WTC11 (cell line): ENCODE results near the gene LSM4. TPM values are rescaled to one million over a fixed set of nuclear protein-coding genes. Genes with fewer than 3 reads are reported as not detected.
"Not testable (repeated sequence)": the region's sequence is repeated elsewhere in the genome, so short reads cannot be mapped to it uniquely, and the experiment has no call there.

Experiments used
- ATAC-seq: fragments of 200-7000 bp; cut with Tn5 transposase; 2 replicates; pipeline ENCODE4 v1.10.0; 2021; ENCODE audit warnings: mild to moderate bottlenecking, moderate library complexity
- CTCF ChIA-PET: fragments of 300-600 bp; sonication (Branson Sonifier 250); formaldehyde crosslinking; loops from one replicate; lab custom pipeline; 2021; ENCODE audit warnings: antibody characterized with exemption; lab: Charles Lee
- POLR2A ChIA-PET: fragments of 350-600 bp; sonication (Branson Sonifier 250); formaldehyde crosslinking; loops from one replicate; lab custom pipeline; 2021; ENCODE audit warnings: antibody characterized with exemption; lab: Charles Lee
- DNase-seq: peaks from one replicate; pipeline ENCODE4 v3.0.0; 2021; ENCODE audit warnings: low spot score
- H3K27ac Mint-ChIP-seq: 2 replicates; pipeline ENCODE4 v1.8.0; 2021; ENCODE audit warnings: mixed read lengths
- H3K27me3 Mint-ChIP-seq: 2 replicates; pipeline ENCODE4 v1.8.0; 2021; ENCODE audit warnings: low read depth, mild to moderate bottlenecking, moderate library complexity, mixed read lengths
- H3K36me3 Mint-ChIP-seq: 2 replicates; pipeline ENCODE4 v1.8.0; 2021; ENCODE audit warnings: mixed read lengths
- H3K4me1 Mint-ChIP-seq: 2 replicates; pipeline ENCODE4 v1.8.0; 2022; ENCODE audit warnings: mixed read lengths
- H3K4me3 Mint-ChIP-seq: 2 replicates; pipeline ENCODE4 v1.8.0; 2021; ENCODE audit warnings: mild to moderate bottlenecking, moderate library complexity, mixed read lengths
- H3K9me3 Mint-ChIP-seq: 2 replicates; pipeline ENCODE4 v1.8.0; 2021; ENCODE audit warnings: mixed read lengths
- ELF4 ChIP-seq: sonication (generic); formaldehyde crosslinking; IDR thresholded peaks from 2 replicates; pipeline ENCODE4 v1.8.1; 2022; ENCODE audit warnings: low read depth, mild to moderate bottlenecking, moderate library complexity, missing genetic modification reagents
- EMX1 ChIP-seq: fragments of 250-450 bp; sonication (Bioruptor Pico); IDR thresholded peaks from 2 replicates; pipeline ENCODE4 v1.8.0; 2021; ENCODE audit warnings: mild to moderate bottlenecking
- GRHL2 ChIP-seq: fragments of 250-450 bp; sonication (Bioruptor Pico); IDR thresholded peaks from 2 replicates; pipeline ENCODE4 v1.8.0; 2022; ENCODE audit warnings: mild to moderate bottlenecking, moderate library complexity; ENCODE audit not compliant: insufficient replicate concordance, severe bottlenecking
- HMGA2 ChIP-seq: fragments of 250-450 bp; sonication (Bioruptor Pico); IDR thresholded peaks from 2 replicates; pipeline ENCODE4 v1.4.0; 2021; ENCODE audit warnings: mild to moderate bottlenecking, moderate library complexity
- NFE2L1 ChIP-seq: sonication (generic); formaldehyde crosslinking; IDR thresholded peaks from 2 replicates; pipeline ENCODE4 v1.8.1; 2023; ENCODE audit warnings: missing genetic modification reagents
- NR1H2 ChIP-seq: sonication (generic); formaldehyde crosslinking; IDR thresholded peaks from 2 replicates; pipeline ENCODE4 v1.9.0; 2021; ENCODE audit warnings: mild to moderate bottlenecking, moderate library complexity, missing genetic modification reagents
- RELA ChIP-seq: sonication (generic); formaldehyde crosslinking; IDR thresholded peaks from 2 replicates; pipeline ENCODE4 v1.8.1; 2022; ENCODE audit warnings: missing genetic modification reagents, mild to moderate bottlenecking, borderline replicate concordance
- RORB ChIP-seq: fragments of 250-450 bp; sonication (Bioruptor Pico); IDR thresholded peaks from 2 replicates; pipeline ENCODE4 v1.9.0; 2021; ENCODE audit warnings: mild to moderate bottlenecking
- SOX15 ChIP-seq: fragments of 250-450 bp; sonication (Bioruptor Pico); IDR thresholded peaks from 2 replicates; pipeline ENCODE4 v1.9.0; 2021; ENCODE audit warnings: mild to moderate bottlenecking
- SP1 ChIP-seq: sonication (generic); formaldehyde crosslinking; conservative IDR thresholded peaks from 2 replicates; pipeline ENCODE4 v1.8.1; 2022; ENCODE audit warnings: missing genetic modification reagents
- TP53 ChIP-seq: sonication (generic); formaldehyde crosslinking; IDR thresholded peaks from 2 replicates; pipeline ENCODE4 v1.8.1; 2023; ENCODE audit warnings: mild to moderate bottlenecking, missing genetic modification reagents
- ZNF138 ChIP-seq: sonication (generic); formaldehyde crosslinking; conservative IDR thresholded peaks from 2 replicates; pipeline ENCODE4 v1.8.1; 2022; ENCODE audit warnings: mild to moderate bottlenecking, moderate library complexity, missing genetic modification reagents
- ZNF232 ChIP-seq: sonication (generic); formaldehyde crosslinking; IDR thresholded peaks from 2 replicates; pipeline ENCODE4 v1.8.0; 2022; ENCODE audit warnings: mild to moderate bottlenecking, missing genetic modification reagents
- ZNF317 ChIP-seq: sonication (generic); formaldehyde crosslinking; IDR thresholded peaks from 2 replicates; pipeline ENCODE4 v1.8.1; 2023; ENCODE audit warnings: low read depth, mild to moderate bottlenecking, moderate library complexity, missing genetic modification reagents, borderline replicate concordance
- ZNF423 ChIP-seq: fragments of 250-450 bp; sonication (Bioruptor Pico); IDR thresholded peaks from 2 replicates; pipeline ENCODE4 v2.1.2; 2022; ENCODE audit warnings: mild to moderate bottlenecking, moderate library complexity
- total RNA-seq: library from RNA; stranded (reverse); gene quantifications from 3 replicates; pipeline ENCODE4 v1.2.3, GENCODE V29; 2021
- TF ChIP-seq, protein P1 (sequence below): fragments of 200-600 bp; IDR thresholded peaks from 2 replicates; pipeline ENCODE4 v1.8.0; 2022; ENCODE audit warnings: antibody characterized with exemption
- TF ChIP-seq, protein P2 (sequence below): sonication (generic); formaldehyde crosslinking; IDR thresholded peaks from 2 replicates; pipeline ENCODE4 v1.8.0; 2022; ENCODE audit warnings: mild to moderate bottlenecking, missing genetic modification reagents
- TF ChIP-seq, protein P3 (sequence below): fragments of 250-450 bp; sonication (Bioruptor Pico); IDR thresholded peaks from 2 replicates; pipeline ENCODE4 v1.9.0; 2021; ENCODE audit warnings: mild to moderate bottlenecking
- TF ChIP-seq, protein P4 (sequence below): sonication (generic); formaldehyde crosslinking; IDR thresholded peaks from 2 replicates; pipeline ENCODE4 v1.8.0; 2023; ENCODE audit warnings: missing genetic modification reagents, mild to moderate bottlenecking, borderline replicate concordance
- TF ChIP-seq, protein P5 (sequence below): sonication (generic); formaldehyde crosslinking; IDR thresholded peaks from 2 replicates; pipeline ENCODE4 v1.8.0; 2022; ENCODE audit warnings: mild to moderate bottlenecking, missing genetic modification reagents

LSM4 gene
- total RNA-seq, 1 experiment from 2014 or later, result 373 TPM

DNA sequence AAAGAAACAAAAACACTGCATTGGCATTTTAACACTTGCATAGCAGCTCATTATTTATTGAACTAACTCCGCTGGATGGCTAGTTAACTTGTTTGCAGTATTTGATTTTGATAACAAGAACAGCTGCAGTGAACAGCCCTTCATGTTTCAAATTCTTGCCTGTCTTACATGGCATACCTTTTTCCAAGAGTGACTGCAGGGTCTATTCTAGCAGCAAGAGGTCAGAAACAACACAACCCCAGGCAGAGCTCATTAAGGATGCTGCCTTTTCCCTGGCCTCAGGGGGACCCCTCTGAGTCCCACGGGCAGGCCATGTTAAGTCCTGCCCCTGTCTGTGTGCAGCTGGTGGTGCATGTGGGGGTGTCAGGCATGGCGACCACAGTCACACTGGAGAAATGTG is 34.2 kb upstream of the LSM4 start:
- no peak for DNase-seq
- peaks cover 56% of the 10 kb centered on the region for H3K36me3 Mint-ChIP-seq
- H3K9me3 Mint-ChIP-seq, result no peaks in the 10 kb centered on the region
- no peak for ATAC-seq
- no peaks in the 10 kb centered on the region for H3K27me3 Mint-ChIP-seq
- H3K27ac Mint-ChIP-seq, result no peak overlapping the region
- no peaks in the 10 kb centered on the region for H3K4me1 Mint-ChIP-seq
- POLR2A ChIA-PET, result no interaction called here
- TF ChIP-seq NR1H2, result no peak
- TF ChIP-seq, protein P1, sequence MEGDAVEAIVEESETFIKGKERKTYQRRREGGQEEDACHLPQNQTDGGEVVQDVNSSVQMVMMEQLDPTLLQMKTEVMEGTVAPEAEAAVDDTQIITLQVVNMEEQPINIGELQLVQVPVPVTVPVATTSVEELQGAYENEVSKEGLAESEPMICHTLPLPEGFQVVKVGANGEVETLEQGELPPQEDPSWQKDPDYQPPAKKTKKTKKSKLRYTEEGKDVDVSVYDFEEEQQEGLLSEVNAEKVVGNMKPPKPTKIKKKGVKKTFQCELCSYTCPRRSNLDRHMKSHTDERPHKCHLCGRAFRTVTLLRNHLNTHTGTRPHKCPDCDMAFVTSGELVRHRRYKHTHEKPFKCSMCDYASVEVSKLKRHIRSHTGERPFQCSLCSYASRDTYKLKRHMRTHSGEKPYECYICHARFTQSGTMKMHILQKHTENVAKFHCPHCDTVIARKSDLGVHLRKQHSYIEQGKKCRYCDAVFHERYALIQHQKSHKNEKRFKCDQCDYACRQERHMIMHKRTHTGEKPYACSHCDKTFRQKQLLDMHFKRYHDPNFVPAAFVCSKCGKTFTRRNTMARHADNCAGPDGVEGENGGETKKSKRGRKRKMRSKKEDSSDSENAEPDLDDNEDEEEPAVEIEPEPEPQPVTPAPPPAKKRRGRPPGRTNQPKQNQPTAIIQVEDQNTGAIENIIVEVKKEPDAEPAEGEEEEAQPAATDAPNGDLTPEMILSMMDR, result no peak
- TF ChIP-seq ZNF317 (CRISPR knock-in tag), result no peak
- no peak for TF ChIP-seq EMX1 (CRISPR knock-in tag)
- no peak for TF ChIP-seq SOX15 (CRISPR knock-in tag)
- no peak overlapping the region for H3K4me3 Mint-ChIP-seq
- CTCF ChIA-PET, result interaction anchor here (0.8 to 1.1 kb wide), 4 partner anchors 29 to 84 kb away, joined by 3 to 6 read pairs (median 4); no protein-coding TSS in a partner anchor

DNA sequence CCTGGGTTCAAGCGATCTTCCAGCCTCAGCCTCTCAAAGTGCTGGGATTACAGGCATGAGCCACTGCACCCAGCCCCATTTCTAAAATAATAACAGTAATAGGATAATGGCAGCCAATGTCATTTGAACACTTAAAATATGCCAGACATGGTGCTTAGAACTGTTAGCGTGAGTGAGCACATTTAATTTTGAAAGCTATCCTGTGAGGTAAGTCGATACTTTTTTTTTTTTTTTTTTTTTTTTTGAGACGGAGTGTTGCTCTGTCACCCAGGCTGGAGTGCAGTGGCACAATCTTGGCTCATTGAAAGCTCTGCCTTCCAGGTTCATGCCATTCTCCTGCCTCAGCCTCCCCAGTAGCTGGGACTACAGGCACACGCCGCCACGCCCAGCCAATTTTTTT is 31.9 kb upstream of the LSM4 start:
- CTCF ChIA-PET, result interaction anchor here (0.7 to 1.9 kb wide), 3 partner anchors 34 to 76 kb away, joined by 3 to 11 read pairs (median 5); no protein-coding TSS in a partner anchor
- not testable (repeated sequence) for H3K9me3 Mint-ChIP-seq, H3K4me3 Mint-ChIP-seq, DNase-seq, ATAC-seq, H3K4me1 Mint-ChIP-seq, H3K27ac Mint-ChIP-seq, H3K27me3 Mint-ChIP-seq
- POLR2A ChIA-PET, result interaction anchor here (0.6 kb wide), 2 partner anchors 34 to 1107 kb away, joined by 4 to 5 read pairs; no protein-coding TSS in a partner anchor
- H3K36me3 Mint-ChIP-seq, result peaks cover 52% of the 10 kb centered on the region

DNA sequence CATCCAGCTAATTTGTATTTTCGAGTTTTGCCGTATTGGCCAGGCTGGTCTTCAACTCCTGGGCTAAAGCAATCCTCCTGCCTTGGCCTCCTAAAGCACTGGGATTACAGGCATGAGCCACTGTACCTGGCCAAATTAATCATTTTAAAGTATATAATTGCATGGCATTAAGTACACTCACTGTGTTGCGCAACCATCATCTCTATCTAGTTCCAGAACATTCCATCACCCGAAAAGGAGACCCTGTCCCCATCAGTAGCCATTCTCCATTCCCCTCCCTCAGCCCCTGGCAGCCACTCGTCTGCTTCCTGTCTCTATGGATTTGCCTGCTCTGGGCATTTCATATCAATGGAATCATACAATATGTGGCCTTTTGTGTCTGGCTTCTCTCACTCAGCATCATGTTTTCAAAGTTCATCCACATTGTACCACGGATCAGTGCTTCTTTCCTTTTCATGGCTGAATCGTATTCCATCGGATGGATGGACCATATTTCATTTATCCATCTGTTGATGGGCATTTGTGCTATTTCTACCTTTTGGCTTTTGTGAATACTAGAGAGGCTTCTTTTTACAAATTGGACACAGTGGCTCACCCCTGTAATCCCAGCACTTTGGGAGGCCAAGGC is 30.6 kb upstream of the LSM4 start:
- Mint-ChIP-seq H3K27ac (peak overlapping the region; percentile 31), H3K4me3 (no peak overlapping the region), H3K36me3 (peaks cover 44% of the 10 kb centered on the region), H3K4me1 (no peaks in the 10 kb centered on the region), H3K9me3 (no peaks in the 10 kb centered on the region), H3K27me3 (no peaks in the 10 kb centered on the region)
- no peak for ATAC-seq
- no peak for DNase-seq
- CTCF ChIA-PET, result interaction anchor here (1.2 to 1.9 kb wide), 3 partner anchors 35 to 57 kb away, joined by 3 to 11 read pairs (median 5); no protein-coding TSS in a partner anchor
- POLR2A ChIA-PET, result no interaction called here
- TF ChIP-seq ZNF423 (CRISPR knock-in tag) (no peak), RELA (CRISPR knock-in tag) (no peak), HMGA2 (CRISPR knock-in tag) (no peak), ZNF138 (no peak), SP1 (CRISPR knock-in tag) (no peak), NR1H2 (no peak), ZNF232 (CRISPR knock-in tag) (no peak), TP53 (CRISPR knock-in tag) (no peak), NFE2L1 (no peak), GRHL2 (CRISPR knock-in tag) (no peak), RORB (CRISPR knock-in tag) (no peak), ELF4 (CRISPR knock-in tag) (no peak)
- TF ChIP-seq, protein P2, sequence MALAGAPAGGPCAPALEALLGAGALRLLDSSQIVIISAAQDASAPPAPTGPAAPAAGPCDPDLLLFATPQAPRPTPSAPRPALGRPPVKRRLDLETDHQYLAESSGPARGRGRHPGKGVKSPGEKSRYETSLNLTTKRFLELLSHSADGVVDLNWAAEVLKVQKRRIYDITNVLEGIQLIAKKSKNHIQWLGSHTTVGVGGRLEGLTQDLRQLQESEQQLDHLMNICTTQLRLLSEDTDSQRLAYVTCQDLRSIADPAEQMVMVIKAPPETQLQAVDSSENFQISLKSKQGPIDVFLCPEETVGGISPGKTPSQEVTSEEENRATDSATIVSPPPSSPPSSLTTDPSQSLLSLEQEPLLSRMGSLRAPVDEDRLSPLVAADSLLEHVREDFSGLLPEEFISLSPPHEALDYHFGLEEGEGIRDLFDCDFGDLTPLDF (CRISPR knock-in tag), result no peak
- TF ChIP-seq, protein P3, sequence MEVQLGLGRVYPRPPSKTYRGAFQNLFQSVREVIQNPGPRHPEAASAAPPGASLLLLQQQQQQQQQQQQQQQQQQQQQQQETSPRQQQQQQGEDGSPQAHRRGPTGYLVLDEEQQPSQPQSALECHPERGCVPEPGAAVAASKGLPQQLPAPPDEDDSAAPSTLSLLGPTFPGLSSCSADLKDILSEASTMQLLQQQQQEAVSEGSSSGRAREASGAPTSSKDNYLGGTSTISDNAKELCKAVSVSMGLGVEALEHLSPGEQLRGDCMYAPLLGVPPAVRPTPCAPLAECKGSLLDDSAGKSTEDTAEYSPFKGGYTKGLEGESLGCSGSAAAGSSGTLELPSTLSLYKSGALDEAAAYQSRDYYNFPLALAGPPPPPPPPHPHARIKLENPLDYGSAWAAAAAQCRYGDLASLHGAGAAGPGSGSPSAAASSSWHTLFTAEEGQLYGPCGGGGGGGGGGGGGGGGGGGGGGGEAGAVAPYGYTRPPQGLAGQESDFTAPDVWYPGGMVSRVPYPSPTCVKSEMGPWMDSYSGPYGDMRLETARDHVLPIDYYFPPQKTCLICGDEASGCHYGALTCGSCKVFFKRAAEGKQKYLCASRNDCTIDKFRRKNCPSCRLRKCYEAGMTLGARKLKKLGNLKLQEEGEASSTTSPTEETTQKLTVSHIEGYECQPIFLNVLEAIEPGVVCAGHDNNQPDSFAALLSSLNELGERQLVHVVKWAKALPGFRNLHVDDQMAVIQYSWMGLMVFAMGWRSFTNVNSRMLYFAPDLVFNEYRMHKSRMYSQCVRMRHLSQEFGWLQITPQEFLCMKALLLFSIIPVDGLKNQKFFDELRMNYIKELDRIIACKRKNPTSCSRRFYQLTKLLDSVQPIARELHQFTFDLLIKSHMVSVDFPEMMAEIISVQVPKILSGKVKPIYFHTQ (CRISPR knock-in tag), result no peak
- TF ChIP-seq, protein P4, sequence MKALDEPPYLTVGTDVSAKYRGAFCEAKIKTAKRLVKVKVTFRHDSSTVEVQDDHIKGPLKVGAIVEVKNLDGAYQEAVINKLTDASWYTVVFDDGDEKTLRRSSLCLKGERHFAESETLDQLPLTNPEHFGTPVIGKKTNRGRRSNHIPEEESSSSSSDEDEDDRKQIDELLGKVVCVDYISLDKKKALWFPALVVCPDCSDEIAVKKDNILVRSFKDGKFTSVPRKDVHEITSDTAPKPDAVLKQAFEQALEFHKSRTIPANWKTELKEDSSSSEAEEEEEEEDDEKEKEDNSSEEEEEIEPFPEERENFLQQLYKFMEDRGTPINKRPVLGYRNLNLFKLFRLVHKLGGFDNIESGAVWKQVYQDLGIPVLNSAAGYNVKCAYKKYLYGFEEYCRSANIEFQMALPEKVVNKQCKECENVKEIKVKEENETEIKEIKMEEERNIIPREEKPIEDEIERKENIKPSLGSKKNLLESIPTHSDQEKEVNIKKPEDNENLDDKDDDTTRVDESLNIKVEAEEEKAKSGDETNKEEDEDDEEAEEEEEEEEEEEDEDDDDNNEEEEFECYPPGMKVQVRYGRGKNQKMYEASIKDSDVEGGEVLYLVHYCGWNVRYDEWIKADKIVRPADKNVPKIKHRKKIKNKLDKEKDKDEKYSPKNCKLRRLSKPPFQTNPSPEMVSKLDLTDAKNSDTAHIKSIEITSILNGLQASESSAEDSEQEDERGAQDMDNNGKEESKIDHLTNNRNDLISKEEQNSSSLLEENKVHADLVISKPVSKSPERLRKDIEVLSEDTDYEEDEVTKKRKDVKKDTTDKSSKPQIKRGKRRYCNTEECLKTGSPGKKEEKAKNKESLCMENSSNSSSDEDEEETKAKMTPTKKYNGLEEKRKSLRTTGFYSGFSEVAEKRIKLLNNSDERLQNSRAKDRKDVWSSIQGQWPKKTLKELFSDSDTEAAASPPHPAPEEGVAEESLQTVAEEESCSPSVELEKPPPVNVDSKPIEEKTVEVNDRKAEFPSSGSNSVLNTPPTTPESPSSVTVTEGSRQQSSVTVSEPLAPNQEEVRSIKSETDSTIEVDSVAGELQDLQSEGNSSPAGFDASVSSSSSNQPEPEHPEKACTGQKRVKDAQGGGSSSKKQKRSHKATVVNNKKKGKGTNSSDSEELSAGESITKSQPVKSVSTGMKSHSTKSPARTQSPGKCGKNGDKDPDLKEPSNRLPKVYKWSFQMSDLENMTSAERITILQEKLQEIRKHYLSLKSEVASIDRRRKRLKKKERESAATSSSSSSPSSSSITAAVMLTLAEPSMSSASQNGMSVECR, result no peak
- TF ChIP-seq, protein P5, sequence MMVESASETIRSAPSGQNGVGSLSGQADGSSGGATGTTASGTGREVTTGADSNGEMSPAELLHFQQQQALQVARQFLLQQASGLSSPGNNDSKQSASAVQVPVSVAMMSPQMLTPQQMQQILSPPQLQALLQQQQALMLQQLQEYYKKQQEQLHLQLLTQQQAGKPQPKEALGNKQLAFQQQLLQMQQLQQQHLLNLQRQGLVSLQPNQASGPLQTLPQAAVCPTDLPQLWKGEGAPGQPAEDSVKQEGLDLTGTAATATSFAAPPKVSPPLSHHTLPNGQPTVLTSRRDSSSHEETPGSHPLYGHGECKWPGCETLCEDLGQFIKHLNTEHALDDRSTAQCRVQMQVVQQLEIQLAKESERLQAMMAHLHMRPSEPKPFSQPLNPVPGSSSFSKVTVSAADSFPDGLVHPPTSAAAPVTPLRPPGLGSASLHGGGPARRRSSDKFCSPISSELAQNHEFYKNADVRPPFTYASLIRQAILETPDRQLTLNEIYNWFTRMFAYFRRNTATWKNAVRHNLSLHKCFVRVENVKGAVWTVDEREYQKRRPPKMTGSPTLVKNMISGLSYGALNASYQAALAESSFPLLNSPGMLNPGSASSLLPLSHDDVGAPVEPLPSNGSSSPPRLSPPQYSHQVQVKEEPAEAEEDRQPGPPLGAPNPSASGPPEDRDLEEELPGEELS (CRISPR knock-in tag), result no peak
